Effector CD4-positive, alpha-beta T cell (primary cell): ENCODE data around the gene PTPRG.
A peak's percentile ranks its signal among the peaks of the same experiment; 100 is the strongest.

Source experiments
- DNase-seq: peaks from one replicate; pipeline ENCODE4 v3.0.0-alpha.2; 2020

Gene PTPRG

DNA sequence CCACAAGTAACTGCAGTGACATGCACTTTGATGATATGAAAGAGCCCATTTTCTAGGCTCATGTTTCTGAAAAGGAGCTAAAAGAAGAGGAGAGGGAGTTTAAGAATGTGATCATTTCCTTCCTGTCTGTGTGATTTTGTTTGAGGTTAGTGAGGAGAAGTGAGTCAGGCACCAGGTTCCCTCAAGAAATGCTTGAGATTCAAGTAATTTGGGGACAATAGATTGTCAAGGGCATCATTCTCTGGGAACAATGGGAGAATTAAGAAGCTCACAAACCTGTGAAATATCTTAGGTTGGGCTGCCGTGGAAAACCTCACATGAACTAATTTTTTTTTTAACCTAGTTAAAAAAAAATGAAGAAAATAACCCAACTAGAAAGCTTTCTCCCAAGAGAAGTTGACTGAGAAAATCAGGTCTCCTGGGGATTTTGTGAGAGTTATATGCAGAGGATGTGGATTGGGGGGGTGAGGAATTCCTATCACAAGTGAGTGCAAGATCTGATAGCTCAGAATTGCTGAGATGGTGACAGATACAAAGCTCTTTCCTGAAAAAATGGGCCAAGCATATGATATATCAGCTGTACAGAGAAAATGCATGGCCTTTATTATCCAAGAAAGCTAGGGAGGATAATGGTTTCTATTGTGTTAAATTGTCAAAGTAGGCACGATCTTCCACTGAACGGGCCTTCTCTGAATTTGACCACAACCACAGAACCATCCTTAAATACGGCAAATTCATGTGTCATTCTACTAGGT is 608.7 kb downstream of the PTPRG start:
- DNase-seq: no peak

DNA sequence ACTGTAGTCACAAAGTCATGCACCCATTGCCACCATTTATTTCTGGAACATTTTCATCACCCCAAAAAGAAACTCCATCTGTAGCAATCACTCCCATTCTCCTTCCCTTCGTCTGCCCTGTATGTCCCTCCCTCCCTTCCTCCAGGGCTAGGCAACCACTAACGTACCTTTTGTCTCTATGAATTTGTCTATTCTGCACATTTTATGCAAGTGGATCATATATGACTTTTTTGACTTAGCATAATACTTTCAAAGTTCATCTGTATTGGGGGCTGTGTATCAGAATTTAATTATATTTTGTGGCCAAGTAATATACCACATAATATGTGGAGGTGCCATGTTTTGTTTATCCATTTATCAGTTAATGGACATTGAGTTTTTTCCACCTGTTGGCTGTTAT is 610.4 kb downstream of the PTPRG start:
- no peak for DNase-seq

DNA sequence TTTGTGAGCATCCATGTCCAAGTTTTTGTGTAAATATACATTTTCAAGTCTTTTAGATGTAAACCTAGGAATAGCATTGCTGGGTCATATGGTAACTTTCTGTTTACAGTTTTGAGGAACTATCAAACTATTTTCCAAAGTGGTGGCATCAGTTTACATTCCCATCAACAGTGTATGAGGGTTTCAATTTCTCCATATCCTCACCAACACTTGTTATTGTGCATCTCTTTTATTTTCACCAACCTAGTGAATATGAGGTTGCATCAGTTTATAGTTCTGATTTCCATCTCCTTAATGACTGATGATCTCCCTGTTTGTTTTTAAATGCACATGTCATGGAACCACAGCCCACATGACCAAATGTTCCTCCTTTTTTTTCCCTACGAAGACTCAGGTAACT is 610.8 kb downstream of the PTPRG start:
- no peak for DNase-seq

DNA sequence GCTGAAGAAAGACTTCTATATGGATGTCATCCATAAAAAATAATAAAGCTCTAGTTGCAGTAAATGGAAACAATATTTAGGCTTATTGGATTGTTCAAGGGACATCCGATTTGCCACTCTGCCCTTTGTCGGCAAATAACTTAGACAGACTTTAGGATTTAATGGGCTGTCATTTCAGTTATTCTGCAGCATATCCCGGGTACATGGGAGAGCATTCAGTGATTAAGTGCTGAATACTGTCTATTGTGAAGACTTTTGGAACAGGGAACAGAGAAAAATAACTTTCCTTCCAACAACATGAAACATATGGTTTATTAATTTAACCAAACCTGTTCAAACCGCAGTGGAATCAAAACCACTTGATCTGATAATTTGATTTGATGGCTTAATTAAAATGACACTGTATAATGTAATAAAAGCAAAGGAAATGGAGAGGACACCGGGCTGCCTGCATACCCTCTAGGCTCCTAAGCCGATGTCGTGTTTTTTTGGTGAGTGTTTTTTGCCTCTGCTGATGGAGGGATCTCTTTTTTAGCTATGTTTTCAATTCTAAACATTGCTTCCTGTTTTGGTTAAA is 612.7 kb downstream of the PTPRG start:
- DNase-seq: no peak

DNA sequence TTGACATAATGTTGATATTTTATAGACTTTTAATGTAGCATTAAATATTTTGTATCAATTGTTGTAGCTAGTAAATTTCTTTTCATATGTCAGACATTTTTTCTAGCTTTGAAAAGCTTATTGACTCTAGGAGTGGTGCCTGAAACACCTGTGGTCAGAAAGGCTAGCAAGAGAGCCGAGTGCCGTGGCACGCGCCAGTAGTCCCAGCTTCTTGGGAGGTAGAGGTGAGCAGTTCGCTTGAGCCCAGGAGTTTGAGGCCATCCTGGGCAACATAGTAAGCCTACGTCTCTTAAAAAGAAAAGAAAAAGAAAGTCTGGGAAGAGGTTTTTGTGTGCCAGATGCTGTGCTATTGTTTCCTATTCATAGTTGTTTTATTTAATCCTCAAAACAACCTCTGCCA is 613.8 kb downstream of the PTPRG start:
- no peak for DNase-seq

DNA sequence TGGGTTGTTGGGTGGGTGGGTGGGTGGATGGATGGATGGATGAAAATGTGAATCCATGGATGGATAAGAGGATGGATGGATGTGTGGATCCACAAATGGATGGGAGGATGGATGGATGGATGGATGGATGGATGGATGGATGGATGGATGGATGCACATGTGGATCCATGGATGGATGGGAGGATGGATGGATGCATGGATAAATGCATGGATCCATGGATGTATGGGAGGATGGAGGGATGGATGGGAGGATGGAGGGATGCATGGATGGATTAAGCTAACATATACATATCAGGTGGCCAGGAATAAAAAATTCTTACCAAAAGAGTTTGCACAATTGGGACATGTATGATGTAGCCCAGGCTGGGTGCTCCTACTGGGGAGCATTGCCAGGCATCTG is 616.7 kb downstream of the PTPRG start:
- DNase-seq: no peak

DNA sequence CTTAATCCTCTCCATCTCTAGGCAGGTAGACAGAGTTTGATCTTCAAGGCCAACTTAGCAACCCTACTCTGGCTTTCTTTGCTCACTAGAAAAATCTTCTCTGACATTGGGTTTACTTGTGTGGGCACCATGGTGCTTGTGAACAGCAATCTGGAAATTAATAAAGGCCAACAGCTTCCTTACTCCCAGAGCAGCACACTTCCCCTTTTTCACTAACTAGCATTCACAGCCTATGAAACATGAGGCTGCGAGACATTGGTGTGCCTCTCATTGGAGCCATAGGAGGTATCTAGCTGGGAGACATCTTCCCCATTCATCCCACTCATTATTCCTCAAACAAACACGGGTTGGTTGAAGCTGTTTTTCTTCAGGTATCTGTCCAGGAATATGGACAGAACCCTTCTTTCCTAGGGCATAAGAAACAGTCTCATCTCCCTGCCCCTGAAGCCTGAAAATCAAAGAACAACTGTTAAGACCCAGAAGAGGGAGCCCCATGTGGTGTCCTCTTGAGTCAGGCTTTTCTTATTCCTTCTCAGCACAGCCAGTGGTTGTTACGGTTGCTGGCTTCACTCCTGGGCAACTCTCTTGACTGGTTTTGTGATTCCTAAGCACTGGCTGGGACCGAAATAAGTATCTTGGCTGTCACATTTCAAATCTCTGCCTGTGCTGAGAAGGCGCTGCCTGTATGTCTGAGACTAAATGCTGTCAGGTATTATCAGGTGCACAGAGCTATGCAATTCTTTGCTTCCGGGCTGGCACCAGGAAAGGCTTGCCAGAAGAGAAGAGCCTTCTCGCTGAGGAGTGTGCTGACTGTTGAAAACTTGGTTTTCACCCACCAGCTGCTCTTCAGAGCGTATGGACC is 617.6 kb downstream of the PTPRG start:
- no peak for DNase-seq

DNA sequence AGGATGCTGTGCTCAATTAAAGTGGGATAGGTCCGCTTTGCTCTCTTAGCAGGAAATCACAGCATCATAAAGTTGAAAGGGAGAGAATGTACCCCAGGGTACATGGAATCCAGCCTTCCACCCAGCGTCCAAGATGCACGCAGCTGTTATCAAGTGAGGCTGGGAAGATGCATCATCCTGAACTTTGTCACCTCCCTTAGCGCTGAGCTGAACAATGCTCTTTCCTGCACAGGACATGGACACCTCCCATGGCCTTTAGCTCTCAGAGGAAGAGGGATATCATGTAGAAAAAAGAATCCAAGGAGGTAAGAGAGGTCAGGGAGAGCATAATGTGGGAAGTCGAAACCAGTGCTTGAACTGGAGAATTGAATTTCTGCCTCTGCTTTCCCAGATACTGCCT is 619.1 kb downstream of the PTPRG start:
- DNase-seq: no peak

DNA sequence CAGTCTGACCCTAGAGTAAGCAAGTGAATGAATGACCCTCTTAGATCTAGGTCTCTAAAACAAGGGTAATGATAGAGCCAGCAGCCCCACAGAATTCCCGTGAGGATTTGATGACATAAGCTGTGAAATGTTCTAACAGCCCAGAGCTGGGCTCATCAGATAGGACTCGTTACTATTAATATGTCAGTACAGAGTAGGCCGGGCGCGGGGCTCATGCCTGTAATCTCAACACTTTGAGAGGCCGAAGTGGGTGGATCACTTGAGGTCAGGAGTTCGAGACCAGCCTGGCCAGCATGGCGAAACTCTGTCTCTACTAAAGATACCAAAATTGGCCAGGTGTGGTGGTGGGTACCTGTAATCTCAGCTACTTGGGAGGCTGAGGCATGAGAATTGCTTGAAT is 621.7 kb downstream of the PTPRG start:
- DNase-seq: no peak

DNA sequence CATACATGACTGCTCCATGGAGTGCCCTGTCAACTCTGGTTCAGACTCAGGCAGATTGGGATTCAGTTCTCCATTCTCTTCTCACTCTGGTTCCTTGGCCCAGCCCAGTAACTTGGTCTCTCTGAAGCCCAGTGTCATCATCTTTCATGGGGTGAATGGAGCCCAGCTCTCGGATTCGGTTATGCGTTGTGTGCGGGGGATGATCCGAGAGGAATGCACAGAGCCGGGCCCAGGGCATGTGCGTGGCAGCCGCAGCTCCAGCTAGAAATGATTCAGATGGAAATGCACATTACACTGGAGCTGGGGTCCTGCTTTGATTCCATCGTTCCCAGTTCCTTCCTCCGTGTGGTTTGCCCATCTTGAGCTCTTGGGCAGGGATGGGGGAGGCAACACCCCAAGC is 622.6 kb downstream of the PTPRG start:
- no peak for DNase-seq

DNA sequence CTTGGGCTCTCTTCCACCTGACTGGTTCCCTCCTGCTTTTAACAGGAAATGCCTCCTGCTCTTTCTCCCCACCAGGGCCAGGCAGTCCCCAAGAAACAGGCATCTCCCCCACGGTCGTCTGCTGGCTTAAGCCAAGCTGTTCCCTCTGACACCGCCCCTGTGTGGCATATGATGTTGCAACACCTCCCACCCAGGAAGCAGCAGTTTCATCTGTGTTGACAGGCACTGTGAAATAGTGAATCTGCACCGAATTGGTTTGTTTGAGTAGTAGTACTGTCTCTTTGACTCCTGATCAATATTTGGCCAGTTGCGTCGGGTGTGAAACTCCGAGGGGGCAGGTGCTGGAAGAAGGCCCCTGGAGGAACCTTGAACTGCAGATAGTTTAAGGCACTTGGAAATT is 623.2 kb downstream of the PTPRG start:
- no peak for DNase-seq

DNA sequence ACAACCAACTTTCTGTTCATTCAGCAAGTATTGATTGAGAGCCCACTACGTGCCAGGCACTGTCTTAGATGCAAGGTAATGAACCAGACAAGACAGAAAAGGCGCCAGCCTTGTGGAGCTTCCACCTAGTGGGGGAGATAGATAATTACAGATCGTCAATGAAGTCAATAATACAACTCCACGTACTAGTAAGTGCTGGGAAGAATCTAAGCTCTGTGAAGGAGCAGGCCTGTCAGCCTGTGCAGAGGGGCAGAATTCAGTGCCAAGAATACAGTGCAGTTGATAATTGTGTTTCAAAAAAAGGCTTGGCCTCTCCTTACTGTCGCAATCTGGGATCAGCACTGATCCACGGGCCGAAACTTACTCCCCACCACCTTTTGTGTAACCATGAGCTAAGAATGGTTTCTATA is 625.7 kb downstream of the PTPRG start:
- no peak for DNase-seq

DNA sequence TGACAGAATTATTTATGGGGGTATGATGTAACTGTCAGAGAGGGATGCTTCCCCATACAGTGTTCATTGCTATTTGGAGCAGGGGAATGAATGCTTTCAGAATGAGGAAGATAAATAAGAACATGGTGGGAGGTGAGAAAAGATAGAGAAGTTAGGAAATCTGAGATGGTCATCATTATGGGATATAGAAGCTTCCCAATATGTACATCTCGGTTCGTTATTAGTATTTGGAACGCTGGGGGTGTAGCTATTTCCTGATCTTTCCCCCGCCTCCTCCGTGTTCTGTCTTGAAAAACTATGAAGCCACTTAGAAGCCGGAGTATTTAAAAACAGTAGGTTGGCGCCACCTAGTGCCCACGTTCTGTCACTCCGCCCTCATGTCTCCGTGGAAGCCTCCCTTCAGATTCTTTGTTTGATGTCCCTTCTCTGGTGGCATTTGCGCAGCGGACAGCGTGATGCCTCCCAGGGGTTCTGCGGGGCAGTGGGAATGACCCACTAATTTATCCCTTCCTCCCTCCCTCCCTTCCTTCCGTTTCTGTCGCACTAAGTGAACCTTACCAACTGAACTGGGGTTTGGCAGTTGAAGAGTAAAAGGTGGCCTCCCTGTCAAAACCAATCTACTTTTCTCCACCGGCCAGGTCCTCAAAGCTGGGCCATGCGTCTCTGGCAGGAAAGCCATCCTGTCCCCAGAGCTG is 627.5 kb downstream of the PTPRG start:
- DNase-seq: peak; percentile 32

DNA sequence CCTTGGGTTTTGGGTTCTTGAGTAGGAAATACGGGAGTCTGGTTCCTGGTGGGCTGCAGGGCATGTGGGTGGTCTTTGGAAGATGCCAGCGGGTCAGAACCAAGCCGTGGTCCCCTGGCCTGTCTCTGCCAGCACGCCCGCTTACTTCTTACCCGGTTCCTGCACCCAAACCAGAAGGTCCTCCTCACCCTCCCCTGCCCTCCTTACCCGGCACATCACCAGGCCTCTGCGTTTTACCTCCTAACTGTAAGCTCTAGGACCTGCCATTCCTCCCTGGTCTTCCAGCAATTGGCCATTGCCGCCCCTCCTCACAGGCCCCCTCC is 628.0 kb downstream of the PTPRG start:
- no peak for DNase-seq

DNA sequence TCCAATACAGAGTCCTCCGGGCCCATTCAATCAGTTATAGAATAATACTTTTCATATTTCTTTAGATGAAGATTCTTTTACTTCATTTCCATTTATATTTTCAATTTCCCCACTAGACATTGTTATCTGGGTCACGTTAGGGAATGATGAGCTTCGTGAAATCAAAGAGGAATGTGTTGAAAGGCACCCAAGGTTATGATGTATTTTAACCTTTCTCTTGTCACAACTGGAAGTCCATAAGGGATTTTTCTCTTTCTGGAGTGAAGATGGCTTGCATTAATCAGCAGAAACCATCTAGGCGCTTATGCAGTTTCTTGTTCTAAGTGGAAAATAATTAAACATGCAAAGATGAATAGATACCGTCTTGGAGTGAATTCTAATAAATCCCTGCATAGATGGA is 631.5 kb downstream of the PTPRG start:
- DNase-seq: no peak

DNA sequence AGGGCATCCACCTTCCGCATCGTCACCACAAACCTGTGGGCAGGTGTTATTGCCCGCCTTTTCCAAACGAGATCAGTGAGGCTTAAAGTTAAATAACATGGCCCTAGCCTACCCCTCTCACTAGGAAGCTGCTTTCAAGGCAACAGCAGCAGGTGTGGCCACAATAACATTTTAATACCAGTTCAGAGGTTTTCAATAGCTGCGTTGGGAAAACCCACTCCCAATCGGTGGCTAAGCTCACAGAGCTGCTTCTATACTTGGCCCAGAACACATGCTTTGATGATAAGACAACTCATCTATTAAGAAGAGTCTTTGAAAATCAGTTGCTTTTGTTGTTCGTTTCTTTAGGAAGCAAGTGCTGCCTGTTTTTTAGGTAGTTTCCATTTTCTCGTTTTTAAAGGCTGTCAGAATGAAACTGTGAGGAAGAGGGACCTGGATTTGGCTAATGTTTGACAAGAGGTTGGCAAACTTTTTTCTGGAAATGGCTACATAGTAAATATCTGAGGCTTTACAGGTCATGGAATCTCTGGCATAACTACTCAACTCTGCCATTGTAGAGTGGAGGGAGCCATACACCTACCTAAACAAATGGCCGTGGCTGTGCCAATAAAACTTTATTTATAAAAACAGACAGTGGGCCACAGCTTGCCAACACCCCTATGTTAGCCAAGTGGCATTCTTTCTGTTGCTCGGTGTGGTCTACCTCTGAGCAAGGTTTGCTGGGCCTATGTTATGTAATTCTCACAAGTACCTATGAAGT is 632.4 kb downstream of the PTPRG start:
- no peak for DNase-seq

DNA sequence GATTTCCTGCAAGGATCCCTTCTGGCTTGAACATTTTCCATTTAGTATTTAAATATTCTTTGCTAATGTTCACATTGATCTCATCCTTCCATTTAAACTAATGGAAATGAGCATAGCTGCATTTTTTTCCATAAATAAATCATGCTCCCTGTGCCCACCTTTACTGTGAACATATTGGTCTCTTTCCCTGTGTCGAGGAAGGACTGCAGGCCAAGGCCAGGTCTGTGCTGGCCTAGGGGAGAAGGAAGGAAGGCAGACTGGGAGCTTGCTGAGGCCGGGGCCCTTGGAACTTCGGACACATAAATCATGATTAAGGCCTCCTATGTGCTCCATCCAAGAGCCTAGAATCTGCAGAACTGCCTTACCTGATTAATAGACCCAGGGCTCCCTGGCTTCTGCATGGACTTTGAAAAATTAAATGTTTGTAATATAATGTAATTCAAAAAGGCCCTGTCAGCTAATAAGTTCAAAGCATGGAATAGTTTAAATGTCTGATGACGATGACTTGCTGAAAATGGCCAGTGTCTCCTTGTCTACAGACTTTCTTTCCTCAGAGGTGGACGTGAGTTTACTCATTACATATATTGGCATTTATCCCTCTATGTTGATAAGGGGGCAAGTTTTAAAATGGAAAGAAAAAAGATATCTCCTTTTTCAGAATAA is 636.1 kb downstream of the PTPRG start:
- no peak for DNase-seq

DNA sequence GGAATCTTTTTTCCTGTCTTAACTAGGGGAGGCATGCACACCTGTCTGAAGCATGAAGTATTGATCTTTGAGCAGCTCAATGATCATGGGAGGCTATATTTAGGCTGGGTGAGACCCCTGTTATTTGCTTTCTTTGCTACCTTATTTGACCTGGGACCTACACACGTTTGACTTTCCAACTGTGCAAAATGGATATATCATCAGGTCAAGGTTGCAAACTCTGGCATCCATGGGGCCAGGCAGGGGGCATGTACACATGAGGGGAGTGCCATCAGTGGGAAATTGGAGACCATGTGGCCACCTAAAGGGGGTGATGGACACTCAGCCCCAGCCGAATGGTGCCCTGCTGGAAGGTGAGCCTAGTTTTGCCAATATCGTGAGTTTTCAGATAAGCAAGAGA is 637.8 kb downstream of the PTPRG start:
- no peak for DNase-seq

DNA sequence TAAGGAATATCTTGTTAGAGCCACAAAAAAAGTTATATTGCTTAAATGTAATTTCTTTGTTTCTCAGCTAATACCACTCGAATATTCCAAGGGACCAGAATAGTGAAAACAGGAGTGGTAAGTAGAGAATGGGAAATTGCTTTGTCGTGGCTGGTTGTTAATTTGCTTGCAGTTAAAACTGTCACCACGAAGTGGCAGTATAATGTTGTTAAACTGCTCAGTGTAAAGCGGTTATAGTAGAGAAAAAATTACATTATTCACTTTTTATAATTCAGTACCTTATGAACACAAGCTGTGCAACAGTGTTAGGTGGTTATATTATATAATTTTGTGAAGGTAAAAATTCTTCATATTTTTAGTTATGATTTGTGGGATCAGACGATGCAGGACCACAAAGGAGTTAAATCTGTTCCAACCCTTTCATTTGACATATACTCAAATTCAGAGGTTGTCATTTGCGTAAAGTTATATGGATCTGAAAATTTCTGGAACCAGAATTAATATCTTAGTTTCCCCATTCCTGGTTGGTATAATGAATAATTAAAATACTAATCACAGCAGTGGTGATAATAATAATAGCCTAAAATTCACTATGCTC is 640.2 kb downstream of the PTPRG start:
- DNase-seq: no peak

DNA sequence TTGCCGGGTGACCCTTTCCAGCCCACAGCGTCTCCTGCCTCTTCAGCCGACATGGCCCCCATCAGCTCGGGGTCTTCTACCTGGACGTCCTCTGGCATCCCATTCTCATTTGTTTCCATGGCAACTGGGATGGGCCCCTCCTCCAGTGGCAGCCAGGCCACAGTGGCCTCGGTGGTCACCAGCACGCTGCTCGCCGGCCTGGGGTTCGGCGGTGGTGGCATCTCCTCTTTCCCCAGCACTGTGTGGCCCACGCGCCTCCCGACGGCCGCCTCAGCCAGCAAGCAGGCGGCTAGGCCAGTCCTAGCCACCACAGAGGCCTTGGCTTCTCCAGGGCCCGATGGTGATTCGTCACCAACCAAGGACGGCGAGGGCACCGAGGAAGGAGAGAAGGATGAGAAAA is 641.8 kb downstream of the PTPRG start:
- no peak for DNase-seq

DNA sequence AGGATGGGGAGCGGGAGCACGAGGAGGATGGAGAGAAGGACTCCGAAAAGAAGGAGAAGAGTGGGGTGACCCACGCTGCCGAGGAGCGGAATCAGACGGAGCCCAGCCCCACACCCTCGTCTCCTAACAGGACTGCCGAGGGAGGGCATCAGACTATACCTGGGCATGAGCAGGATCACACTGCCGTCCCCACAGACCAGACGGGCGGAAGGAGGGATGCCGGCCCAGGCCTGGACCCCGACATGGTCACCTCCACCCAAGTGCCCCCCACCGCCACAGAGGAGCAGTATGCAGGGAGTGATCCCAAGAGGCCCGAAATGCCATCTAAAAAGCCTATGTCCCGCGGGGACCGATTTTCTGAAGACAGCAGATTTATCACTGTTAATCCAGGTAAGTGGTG is 642.2 kb downstream of the PTPRG start:
- DNase-seq: no peak

DNA sequence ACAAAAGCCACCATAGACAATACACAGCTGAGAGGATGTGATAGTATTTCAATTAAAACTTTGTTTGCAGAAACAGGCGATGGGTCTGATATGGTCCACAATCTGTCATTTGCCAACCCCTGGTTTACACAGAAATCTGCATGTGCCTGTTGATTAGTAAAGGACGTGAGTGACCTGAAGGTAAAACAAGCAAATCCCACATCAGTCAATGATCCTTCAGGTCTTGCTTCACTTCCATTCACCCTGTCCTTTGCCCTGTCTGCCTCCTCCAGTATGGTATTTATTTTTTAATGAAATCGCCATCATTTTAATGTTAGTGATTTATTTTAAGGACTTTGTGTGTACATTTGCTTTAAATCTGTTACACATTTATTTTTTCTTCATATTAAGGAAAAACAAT is 645.8 kb downstream of the PTPRG start:
- DNase-seq: no peak
